Measurements from ENCODE around the gene WDR20.

DNA sequence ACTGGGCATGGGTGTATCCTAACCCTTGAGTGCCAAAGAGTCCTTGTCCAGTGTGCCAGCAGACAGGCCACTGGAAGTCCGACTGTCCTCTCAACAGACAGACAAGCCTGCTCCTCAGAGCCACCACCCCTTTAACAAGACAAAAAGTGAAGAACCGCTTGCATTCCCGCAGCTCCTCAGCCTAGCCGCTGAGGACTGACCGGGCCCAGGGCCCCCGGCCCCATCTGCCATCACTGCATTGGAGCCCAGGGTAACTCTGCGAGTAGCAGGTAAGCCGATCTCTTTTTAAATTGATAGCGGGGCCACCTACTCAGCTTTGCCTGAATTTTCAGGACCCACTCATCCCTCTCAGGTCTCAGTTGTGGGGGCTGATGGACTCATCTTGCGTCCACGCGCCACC is 96.3 kb downstream of the WDR20 start:
- TF ChIP-seq, protein P1, sequence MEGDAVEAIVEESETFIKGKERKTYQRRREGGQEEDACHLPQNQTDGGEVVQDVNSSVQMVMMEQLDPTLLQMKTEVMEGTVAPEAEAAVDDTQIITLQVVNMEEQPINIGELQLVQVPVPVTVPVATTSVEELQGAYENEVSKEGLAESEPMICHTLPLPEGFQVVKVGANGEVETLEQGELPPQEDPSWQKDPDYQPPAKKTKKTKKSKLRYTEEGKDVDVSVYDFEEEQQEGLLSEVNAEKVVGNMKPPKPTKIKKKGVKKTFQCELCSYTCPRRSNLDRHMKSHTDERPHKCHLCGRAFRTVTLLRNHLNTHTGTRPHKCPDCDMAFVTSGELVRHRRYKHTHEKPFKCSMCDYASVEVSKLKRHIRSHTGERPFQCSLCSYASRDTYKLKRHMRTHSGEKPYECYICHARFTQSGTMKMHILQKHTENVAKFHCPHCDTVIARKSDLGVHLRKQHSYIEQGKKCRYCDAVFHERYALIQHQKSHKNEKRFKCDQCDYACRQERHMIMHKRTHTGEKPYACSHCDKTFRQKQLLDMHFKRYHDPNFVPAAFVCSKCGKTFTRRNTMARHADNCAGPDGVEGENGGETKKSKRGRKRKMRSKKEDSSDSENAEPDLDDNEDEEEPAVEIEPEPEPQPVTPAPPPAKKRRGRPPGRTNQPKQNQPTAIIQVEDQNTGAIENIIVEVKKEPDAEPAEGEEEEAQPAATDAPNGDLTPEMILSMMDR (IDR thresholded peaks at IDR 0.05), result no peak
- TF ChIP-seq ZFX (IDR thresholded peaks at IDR 0.05; ENCODE audit: borderline replicate concordance), result no peak
